Activated gamma-delta T cell treated with anti-CD3 and anti-CD28 coated beads, Interleukin-2, amount 50 U/mL, for 16 hours (primary cell): ENCODE measurements around the gene NUS1.
"Not testable (repeated sequence)": the region's sequence is repeated elsewhere in the genome, so short reads cannot be mapped to it uniquely, and the experiment has no call there.

Experiments used
- DNase-seq: peaks from one replicate; pipeline ENCODE4 v3.0.0-alpha.2; 2020; ENCODE audit warnings: low read depth

NUS1 gene

DNA sequence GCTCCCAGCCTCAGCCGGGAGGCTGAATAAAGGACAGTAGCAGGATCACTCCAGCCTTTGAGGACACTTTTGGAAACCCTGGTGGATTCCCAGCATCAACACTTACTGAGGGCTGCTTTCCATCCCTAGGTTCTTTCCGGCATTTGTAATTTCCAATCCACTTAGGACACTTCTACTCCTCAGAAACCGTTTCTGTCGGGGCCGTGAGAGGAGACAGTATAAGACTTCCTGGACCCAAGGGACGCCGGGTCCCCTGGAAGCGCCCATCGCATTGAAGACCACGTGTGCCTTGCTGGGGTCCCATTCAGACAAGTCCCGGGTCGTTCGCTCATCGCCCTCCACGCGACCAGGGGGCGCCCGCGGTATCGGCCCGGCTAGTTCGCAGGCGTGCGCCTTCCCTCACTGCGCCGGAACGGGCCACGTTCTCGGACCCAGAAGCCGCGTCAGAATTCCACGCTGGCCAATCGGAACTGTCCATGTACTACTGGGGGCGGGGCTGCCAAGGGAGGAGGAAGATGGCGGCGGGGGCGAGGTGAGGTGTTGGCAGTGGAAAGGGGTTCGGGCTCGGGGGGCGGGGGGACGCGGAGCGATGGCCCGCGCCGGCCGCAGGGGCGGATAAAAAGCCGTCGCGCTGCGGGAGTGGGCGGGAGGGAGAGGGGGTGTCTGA is at the start of gene NUS1:
TSS of gene NUS1 (plus strand) at position 479 of the 667 bp plus-strand sequence. CDS start 202 bp downstream, outside the sequence.
- DNase-seq, result peak; percentile 98

DNA sequence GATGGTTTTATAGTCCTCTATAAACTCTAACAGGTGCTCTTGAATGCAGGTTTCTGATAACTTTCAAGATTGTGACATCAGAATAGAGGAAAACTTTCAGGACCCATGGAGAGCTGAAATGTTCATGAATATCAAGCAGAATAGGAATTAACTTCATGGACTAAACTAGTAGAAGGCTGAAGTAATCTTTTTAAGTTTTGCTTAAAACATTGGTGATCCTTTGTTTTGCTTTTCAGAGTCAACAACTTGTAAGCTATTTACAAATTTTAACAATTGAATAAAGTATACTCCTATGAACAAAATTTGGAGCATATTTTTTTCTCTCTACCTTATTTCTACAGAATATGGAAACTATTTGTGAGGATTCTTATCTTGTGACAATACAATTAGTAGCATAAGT is 47.7 kb upstream of the NUS1 start:
- no peak for DNase-seq

DNA sequence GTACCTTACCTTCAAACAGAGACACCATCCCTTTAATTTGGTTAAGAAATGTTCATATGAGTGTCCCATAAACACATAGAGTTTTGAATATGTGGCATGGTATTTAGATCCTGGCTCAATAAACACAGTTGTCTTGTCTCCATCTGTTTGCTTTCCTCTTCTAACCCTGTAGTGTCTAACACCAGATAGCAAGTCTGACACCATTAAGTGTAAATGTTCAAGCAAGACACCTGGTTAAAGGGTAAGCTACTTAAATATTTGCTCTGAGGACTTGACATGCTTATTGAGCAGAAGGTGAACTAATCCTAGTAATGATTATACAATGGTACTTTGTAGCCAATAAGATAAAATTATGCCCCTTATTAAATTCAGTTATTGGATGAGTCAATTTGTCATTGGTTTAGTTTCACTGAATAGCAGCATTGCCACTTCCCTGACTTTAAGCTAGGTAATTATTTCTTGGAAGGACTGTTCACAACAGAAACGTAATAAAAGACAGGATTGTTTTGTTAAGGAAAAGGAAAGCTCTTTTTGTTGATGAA is 46.1 kb upstream of the NUS1 start:
- DNase-seq, result no peak

DNA sequence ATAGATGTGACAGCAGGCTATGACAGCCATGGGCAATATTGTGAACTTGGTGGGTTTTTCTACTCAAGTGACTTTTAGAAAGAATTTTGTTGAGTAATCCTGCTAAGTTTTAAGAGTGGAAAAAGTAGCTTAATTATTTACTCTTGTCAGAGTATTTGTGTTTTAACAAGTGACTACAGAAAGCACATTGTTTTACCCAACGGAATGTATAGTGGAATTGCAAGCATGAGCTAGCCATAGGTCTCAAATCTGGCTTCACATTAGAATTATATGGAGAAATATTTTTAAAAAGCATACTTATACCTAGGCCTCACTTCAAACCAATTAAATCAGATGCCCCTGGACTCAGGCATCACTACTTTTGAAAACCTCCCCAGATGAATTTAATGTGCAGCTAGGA is 37.5 kb upstream of the NUS1 start:
- no peak for DNase-seq

DNA sequence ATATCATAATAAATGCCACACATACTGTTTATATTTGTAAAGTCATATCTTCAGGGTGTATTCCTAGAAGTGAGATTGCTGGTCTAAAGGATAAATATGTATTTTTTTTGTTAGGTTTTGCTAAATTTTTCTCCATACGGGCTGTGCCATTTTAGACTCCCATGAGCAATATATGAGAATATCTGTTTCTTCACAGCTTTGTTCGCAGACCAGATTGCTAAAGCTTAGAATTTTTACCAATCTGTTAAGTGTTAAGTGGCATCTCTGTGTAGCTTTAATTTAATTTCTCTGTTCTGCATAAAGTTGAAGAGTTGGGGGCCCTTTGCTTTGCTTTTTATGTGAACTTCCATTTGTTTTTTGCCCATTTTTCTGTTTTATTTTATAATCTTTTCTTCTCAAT is 32.3 kb upstream of the NUS1 start:
- no peak for DNase-seq

GRCh38 chr6:117651984-117652383 is 23.3 kb upstream of the NUS1 start:
- not testable (repeated sequence) for DNase-seq

DNA sequence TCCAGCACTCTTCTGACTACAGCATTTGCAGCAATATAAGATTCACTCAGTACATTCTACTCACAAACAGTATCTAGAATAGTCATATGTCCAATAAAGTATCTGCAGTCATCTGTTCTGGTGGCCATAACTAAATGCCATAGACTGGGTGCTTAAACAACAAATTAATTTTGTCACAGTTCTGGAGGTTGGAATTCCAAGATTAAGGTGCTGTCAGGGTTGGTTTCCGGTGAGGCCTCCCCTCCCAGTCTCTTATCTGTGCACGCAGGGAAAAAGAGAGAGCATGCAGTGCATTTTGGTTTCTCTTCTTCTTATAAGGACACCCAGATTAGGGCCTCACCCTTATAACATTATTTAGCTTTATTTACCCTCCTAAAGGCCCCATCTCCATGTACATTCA is 21.3 kb upstream of the NUS1 start:
- no peak for DNase-seq

DNA sequence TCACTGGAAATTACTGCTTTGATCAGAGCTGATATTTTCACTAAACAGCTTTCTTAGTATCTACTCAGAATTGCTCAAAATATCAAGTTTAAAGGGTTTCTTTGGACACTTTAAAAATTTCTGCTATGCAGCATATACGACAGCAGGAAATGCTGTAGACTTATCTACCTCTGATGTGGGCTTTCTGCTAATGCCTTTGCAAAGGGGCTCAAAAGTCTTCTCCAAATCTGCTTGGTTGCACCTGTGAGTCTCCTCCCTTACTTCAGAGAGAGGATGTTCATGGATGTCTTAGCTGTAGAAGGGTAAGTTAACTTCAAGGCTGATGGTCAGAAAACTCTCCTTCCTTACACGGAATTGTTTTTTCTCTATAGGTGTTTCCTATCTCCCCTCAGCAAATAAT is 19.9 kb upstream of the NUS1 start:
- no peak for DNase-seq

DNA sequence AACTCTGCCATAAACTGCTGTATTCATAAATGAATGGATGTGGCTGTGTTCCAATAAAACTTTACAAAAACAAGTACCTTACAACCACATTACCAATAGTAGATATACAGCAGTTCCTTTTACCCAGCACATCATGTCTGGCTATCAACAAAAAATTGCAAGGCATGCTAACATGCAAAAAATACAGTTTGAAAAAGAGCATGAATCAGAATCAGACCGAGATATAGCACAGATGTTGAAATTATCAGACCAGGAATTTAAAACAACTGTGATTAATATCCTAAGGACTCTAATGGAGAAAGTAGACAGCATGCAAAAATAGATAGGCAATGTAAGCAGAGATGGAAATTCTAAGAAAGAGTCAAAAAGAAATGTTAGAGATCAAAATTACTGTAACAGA is 8.4 kb upstream of the NUS1 start:
- no peak for DNase-seq

GRCh38 chr6:117668736-117669135 is 6.5 kb upstream of the NUS1 start:
- no peak for DNase-seq

DNA sequence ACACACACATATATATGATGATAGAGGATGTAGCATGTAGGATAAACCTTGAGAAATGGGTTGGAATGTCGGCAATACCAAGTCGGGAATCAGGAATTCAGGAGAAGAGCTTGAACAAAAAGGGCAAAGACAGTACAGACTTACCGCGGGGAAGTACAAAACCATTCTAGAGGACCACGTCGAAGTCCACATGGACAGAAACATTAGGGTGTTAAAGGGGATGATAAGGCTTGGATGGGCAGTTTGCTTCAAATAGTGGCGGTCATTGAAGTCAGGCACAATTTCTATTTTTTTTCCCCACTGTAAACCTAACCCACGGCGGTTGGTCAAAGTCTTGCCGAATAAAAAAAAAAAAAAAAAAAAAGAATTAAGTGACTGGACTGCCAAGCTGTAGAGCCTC is 766 bp upstream of the NUS1 start:
- DNase-seq, result no peak

- DNase-seq, result not testable (repeated sequence)
These were observed 511 bp downstream of the NUS1 start for GRCh38 chr6:117675658-117676301.

DNA sequence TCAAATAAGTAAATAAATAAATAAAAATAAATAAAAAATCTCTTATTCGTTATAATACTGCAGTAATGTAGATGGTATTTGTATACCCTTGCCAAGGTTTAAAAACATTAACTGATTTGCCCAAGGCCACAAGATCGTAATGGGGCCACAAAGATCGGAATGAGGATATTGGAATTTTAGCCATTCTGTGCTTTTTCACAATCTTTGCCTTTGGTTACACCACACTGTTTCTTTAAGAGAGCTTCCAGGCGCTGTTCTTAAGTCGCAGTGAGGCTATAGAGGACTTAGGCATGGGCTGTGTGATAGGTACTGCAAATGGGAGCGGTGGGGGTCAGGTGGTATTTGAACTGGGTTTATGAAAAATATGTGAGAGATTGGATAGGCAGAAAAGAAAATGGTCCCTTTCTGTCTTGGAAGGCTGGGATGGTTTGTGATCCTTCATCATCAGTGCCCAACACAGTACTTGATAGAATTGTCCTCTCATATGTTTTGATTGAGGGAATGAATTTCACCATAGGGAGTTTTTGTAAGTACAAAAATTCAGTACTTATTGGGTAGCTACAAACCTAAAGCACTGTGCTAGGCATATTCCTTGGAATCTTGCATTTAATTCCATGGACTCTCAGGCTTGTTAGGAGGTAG is 1.4 kb downstream of the NUS1 start:
- DNase-seq, result no peak

- no peak for DNase-seq
These were observed 2.4 kb downstream of the NUS1 start for GRCh38 chr6:117677553-117678141.

GRCh38 chr6:117681162-117681741 is 6.0 kb downstream of the NUS1 start:
- DNase-seq, result no peak

GRCh38 chr6:117684749-117685148 is 9.5 kb downstream of the NUS1 start:
- no peak for DNase-seq

DNA sequence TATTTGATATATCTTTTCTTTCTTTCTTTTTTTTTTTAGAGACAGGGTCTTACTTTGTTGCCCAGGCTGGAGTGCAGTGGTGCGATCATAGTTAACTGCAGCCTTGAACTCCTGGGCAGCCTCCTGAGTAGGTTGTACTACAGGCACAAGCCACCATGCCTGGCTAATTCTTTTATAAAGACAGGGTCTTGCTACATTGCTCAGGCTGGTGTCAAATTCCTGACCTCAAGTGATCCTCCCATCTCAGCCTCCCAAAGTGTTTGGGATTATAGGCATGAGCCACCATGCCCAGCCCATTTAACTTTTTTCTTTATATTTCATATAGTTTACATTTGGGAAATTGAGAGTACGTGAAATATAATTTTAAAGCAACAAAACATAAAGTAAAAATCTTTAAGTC is 10.1 kb downstream of the NUS1 start:
- DNase-seq, result no peak

- no peak for DNase-seq
These were observed 11.9 kb downstream of the NUS1 start for GRCh38 chr6:117687021-117687648.

DNA sequence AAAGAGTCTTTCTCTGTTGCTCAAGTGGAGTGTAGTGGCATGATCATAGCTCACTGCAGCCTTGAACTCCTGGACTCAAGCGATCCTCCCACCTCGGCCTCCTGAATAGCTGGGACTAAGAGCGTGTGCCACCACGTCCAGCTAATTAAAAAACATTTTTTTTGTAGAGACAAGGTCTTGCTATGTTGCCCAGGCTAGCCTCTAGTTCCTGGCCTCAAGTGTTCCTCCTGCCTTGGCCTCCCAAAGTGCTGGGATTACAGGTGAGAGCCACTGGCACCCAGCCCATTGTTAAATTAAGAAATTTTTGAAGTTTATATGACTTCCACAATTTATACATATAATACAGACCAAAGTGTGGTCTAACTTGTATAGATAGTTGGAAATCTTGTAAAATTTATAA is 14.3 kb downstream of the NUS1 start:
- DNase-seq, result not testable (repeated sequence)

- no peak for DNase-seq
These were observed 31.2 kb downstream of the NUS1 start for GRCh38 chr6:117706504-117706903.

DNA sequence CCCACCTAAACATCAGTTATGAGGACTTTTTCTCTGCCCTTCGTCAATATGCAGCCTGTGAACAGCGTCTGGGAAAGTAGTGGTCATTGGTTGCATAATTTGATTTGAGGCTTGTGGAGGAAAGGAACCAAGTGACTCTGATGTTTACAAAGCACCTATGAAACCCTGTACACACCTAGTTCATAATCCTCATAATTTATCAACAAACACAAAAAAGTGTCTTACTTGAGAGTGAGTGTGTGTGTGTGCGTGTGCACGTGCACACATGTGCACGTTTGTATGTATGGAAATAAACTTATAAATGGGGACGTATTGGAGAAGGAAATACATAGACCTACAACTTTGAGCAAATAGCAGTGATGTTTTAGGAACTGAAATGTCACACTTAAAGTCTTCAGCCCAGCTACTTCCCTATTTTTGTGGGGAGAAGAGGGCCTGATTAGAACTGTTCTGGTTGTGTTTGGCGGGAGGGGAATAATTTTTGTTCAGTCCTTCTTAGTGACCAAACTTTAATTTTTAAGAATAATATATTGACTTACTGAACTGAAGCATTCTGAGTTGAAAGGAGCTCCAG is 31.8 kb downstream of the NUS1 start:
- DNase-seq, result not testable (repeated sequence)

GRCh38 chr6:117711369-117711768 is 36.1 kb downstream of the NUS1 start:
- no peak for DNase-seq
